ENCODE data around the gene SMARCAL1. TPM values are rescaled to one million over a fixed set of nuclear protein-coding genes. Genes with fewer than 3 reads are reported as not detected.
A peak's percentile ranks its signal among the peaks of the same experiment; 100 is the strongest.

Gene SMARCAL1
- total RNA-seq, 2 donors from 2014 or later = 15.3 to 32.2 TPM

DNA sequence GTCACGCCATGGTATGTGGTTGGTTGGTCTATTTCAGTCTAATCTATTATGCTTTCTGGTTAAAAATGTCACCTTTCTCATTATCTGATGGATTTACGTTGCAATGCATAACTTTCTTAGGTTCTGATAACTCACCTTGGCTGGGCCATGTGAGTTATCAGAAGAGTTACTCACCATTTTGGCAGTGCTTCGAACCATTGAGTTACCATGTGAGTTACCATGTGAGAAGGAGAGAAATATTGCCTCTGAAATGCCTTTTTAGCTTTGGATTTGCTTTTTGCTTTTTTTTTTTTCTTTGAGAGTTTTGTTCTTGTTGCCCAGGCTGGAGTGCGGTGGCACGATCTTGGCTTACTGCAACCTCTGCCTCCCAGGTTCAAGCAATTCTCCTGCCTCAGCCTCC is 1.6 kb downstream of the SMARCAL1 start:
- no peak overlapping the region for H3K27ac ChIP-seq
- H3K9me3 ChIP-seq = no peaks in the 10 kb centered on the region
- H3K36me3 ChIP-seq = no peaks in the 10 kb centered on the region
- TF ChIP-seq POLR2A (IDR thresholded peaks at IDR 0.05) = no peak
- TF ChIP-seq, protein P1, sequence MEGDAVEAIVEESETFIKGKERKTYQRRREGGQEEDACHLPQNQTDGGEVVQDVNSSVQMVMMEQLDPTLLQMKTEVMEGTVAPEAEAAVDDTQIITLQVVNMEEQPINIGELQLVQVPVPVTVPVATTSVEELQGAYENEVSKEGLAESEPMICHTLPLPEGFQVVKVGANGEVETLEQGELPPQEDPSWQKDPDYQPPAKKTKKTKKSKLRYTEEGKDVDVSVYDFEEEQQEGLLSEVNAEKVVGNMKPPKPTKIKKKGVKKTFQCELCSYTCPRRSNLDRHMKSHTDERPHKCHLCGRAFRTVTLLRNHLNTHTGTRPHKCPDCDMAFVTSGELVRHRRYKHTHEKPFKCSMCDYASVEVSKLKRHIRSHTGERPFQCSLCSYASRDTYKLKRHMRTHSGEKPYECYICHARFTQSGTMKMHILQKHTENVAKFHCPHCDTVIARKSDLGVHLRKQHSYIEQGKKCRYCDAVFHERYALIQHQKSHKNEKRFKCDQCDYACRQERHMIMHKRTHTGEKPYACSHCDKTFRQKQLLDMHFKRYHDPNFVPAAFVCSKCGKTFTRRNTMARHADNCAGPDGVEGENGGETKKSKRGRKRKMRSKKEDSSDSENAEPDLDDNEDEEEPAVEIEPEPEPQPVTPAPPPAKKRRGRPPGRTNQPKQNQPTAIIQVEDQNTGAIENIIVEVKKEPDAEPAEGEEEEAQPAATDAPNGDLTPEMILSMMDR (IDR thresholded peaks at IDR 0.05) = no peak
- H3K4me3 ChIP-seq = no peak overlapping the region
- DNase-seq (ENCODE audit: low spot score) = no peak
- intact Hi-C loops (cut with DNase I) = loop anchor here (10.0 kb wide), 1 partner anchor 299 kb away; no protein-coding TSS in a partner anchor
- H3K4me1 ChIP-seq (replicated peaks) = no peaks in the 10 kb centered on the region
- no peaks in the 10 kb centered on the region for H3K27me3 ChIP-seq (replicated peaks; ENCODE audit: insufficient read depth)
- WGBS = 98% methylated on average over 5 of the region's 5 CpGs

DNA sequence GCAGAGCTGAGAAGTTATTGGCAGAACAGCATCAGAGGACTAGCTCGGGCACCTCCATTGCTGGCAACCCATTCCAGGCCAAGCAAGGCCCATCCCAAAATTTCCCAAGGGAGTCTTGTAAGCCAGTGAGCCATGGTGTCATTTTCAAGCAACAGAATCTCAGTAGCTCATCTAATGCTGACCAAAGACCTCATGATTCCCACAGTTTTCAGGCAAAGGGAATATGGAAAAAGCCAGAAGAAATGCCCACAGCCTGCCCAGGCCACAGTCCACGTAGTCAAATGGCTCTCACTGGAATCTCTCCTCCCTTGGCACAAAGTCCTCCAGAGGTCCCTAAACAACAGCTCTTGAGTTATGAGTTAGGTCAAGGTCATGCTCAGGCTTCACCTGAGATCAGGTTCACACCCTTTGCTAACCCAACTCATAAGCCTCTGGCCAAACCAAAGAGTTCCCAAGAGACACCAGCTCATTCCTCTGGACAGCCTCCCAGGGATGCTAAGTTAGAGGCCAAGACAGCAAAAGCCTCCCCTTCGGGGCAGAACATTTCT is 2.6 kb downstream of the SMARCAL1 start:
- H3K4me3 ChIP-seq = no peak overlapping the region
- 97% methylated on average over 3 of the region's 3 CpGs for WGBS
- TF ChIP-seq POLR2A (IDR thresholded peaks at IDR 0.05) (no peak), POLR2AphosphoS5 (IDR thresholded peaks at IDR 0.05) (no peak)
- TF ChIP-seq, protein P1 (IDR thresholded peaks at IDR 0.05) = no peak
- H3K9me3 ChIP-seq = no peaks in the 10 kb centered on the region
- H3K27ac ChIP-seq = no peak overlapping the region
- no peaks in the 10 kb centered on the region for H3K27me3 ChIP-seq (replicated peaks; ENCODE audit: insufficient read depth)
- DNase-seq (ENCODE audit: low spot score) = no peak
- H3K36me3 ChIP-seq = no peaks in the 10 kb centered on the region
- intact Hi-C loops (cut with DNase I) = loop anchor here (10.0 kb wide), 1 partner anchor 300 kb away; no protein-coding TSS in a partner anchor
- H3K4me1 ChIP-seq (replicated peaks) = no peaks in the 10 kb centered on the region

DNA sequence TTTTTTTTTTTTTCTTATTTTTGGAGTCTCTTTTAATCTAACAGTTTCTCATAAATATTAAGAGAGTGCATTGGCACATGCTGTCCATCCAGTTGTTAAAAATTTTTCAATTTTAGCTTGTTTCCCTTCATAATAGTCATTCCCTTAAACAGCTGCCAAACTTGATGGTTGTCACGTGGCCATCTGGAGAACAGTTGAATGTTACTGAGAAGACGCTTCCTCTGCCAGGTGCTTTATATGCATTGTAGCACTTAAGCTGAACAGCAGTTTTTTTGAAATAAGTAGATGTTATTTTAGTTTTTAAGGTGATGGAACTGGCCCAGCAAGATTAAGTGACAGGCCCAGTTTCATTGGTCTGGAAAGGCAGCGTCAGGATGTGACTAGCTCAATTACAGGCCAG is 3.3 kb downstream of the SMARCAL1 start:
- Histone ChIP-seq H3K9me3 (no peaks in the 10 kb centered on the region), H3K27ac (no peak overlapping the region), H3K4me3 (no peak overlapping the region), H3K4me1 (replicated peaks) (no peaks in the 10 kb centered on the region), H3K27me3 (replicated peaks; ENCODE audit: insufficient read depth) (no peaks in the 10 kb centered on the region), H3K36me3 (no peaks in the 10 kb centered on the region)
- DNase-seq (ENCODE audit: low spot score) = no peak
- intact Hi-C loops (cut with DNase I) = loop anchor here (10.0 kb wide), 1 partner anchor 301 kb away; no protein-coding TSS in a partner anchor
- TF ChIP-seq, protein P1 (IDR thresholded peaks at IDR 0.05) = no peak
- TF ChIP-seq POLR2A (IDR thresholded peaks at IDR 0.05) (no peak), POLR2AphosphoS5 (IDR thresholded peaks at IDR 0.05) (no peak)
- 90% methylated on average over 3 of the region's 3 CpGs for WGBS

DNA sequence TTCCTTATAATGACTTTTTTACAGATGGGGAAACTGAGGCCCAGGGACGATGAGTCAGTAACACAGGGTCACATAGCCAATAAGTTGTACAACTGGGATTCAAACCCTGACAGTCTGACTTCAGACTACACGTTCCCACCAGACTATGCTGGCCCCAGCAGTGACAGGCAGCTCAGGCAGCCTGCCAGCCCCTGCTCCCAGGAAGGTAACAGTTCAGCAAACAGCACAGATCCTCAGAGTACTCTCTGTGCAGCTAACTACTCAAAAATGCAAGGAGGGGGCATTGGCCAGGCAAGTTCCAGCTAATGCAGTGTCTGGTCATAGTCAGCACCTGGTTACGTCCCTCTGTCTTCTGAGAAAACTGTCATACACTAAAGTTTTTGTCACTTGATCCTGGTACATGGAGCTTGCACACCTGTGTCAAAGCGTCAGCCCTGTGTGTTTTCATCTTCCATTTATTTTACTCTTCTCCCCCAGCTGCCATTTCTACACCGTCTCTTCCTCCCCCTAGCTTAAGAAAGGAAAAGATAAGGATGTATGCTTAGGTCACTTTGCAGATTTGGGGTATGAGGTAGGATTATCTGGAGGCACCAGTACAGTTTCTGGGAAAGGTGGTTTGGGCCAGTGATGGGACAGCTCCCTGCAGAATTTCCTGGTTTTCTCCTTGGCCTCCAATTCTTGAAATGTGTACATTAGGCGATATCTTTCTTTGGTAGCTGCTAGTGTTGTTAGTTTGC is 4.5 kb downstream of the SMARCAL1 start:
- H3K27me3 ChIP-seq (replicated peaks; ENCODE audit: insufficient read depth) = no peaks in the 10 kb centered on the region
- no peaks in the 10 kb centered on the region for H3K36me3 ChIP-seq
- no peaks in the 10 kb centered on the region for H3K9me3 ChIP-seq
- no peak for TF ChIP-seq POLR2AphosphoS5 (IDR thresholded peaks at IDR 0.05)
- TF ChIP-seq POLR2A (IDR thresholded peaks at IDR 0.05) = no peak
- TF ChIP-seq, protein P1 (IDR thresholded peaks at IDR 0.05) = no peak
- 80% methylated on average over 6 of the region's 6 CpGs for WGBS
- intact Hi-C loops (cut with DNase I) = loop anchor here (10.0 kb wide), 1 partner anchor 302 kb away; no protein-coding TSS in a partner anchor
- no peak overlapping the region for H3K4me3 ChIP-seq
- H3K4me1 ChIP-seq (replicated peaks) = no peaks in the 10 kb centered on the region
- DNase-seq (ENCODE audit: low spot score) = peak; percentile 34
- H3K27ac ChIP-seq = no peak overlapping the region
